DND-41 (cell line): ENCODE data around the gene ITPR1.

Experiments used
- EZH2 ChIP-seq: IDR thresholded peaks from 3 replicates; pipeline ENCODE4 v1.6.1; 2012; ENCODE audit warnings: borderline replicate concordance, low read depth, mild to moderate bottlenecking, moderate library complexity, low read length, inconsistent platforms; ENCODE audit not compliant: severe bottlenecking
- TF ChIP-seq, protein P1 (sequence below): IDR thresholded peaks from 2 replicates; pipeline ENCODE4 v1.5.1; 2012; ENCODE audit warnings: borderline replicate concordance, low read length, moderate library complexity, mild to moderate bottlenecking; ENCODE audit not compliant: poor library complexity, severe bottlenecking; ENCODE audit errors: extremely low read depth

DNA sequence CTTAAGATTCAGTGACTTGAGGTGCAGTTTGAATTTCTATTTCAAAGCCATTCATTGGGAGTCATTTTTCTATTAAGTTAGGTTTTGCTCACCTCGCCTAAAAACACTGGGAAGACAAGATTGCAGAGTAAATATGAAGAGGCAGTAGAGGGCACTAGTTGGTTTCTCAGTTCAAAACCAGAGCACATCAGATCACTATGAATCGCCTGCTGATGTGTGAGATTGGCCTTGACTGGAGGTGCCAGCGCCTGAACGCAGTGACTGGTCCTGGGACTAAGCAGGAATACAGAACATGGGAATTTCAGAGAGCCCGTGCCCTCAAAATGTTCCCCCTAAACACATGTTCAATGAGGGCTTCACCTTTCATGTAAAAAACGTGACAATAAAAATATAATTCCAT, 229.0 kb downstream of the ITPR1 start:
- TF ChIP-seq, protein P1, sequence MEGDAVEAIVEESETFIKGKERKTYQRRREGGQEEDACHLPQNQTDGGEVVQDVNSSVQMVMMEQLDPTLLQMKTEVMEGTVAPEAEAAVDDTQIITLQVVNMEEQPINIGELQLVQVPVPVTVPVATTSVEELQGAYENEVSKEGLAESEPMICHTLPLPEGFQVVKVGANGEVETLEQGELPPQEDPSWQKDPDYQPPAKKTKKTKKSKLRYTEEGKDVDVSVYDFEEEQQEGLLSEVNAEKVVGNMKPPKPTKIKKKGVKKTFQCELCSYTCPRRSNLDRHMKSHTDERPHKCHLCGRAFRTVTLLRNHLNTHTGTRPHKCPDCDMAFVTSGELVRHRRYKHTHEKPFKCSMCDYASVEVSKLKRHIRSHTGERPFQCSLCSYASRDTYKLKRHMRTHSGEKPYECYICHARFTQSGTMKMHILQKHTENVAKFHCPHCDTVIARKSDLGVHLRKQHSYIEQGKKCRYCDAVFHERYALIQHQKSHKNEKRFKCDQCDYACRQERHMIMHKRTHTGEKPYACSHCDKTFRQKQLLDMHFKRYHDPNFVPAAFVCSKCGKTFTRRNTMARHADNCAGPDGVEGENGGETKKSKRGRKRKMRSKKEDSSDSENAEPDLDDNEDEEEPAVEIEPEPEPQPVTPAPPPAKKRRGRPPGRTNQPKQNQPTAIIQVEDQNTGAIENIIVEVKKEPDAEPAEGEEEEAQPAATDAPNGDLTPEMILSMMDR = peak; percentile 80
- TF ChIP-seq EZH2 = no peak
